Panc1 (cell line): ENCODE data around the gene ZNF254.

Source experiments
- POLR2AphosphoS5 ChIP-seq: IDR thresholded peaks from 2 replicates; pipeline ENCODE4 v1.6.1; 2012; ENCODE audit warnings: mild to moderate bottlenecking, low read depth, low read length, moderate library complexity
- SIN3A ChIP-seq: IDR thresholded peaks from 2 replicates; pipeline ENCODE4 v1.6.1; 2012; ENCODE audit warnings: low read depth, mild to moderate bottlenecking, low read length, moderate library complexity, borderline replicate concordance; ENCODE audit not compliant: insufficient read depth
- TF ChIP-seq, protein P1 (sequence below): fragments of 450-650 bp; IDR thresholded peaks from 2 replicates; pipeline ENCODE4 v1.5.1; 2017; ENCODE audit warnings: mild to moderate bottlenecking

DNA sequence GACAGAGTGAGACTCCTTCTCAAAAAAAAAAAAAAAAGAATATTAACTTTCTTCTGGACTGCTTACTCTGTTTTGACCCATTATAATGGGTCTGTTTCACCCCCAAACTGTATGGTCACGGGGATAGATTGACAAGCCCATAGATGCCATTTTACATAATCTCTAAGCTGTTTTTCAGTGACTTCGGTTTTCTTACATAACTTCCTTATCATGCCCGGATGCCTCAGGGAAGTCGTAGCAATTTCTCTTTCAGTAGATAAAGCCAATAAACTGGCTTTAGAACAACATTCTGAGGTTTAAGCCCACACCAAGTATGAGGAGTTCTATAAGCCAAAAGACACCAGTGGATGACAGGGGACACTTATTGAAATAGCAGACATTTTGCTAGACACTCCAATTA, 5.9 kb upstream of the ZNF254 start:
- TF ChIP-seq, protein P1, sequence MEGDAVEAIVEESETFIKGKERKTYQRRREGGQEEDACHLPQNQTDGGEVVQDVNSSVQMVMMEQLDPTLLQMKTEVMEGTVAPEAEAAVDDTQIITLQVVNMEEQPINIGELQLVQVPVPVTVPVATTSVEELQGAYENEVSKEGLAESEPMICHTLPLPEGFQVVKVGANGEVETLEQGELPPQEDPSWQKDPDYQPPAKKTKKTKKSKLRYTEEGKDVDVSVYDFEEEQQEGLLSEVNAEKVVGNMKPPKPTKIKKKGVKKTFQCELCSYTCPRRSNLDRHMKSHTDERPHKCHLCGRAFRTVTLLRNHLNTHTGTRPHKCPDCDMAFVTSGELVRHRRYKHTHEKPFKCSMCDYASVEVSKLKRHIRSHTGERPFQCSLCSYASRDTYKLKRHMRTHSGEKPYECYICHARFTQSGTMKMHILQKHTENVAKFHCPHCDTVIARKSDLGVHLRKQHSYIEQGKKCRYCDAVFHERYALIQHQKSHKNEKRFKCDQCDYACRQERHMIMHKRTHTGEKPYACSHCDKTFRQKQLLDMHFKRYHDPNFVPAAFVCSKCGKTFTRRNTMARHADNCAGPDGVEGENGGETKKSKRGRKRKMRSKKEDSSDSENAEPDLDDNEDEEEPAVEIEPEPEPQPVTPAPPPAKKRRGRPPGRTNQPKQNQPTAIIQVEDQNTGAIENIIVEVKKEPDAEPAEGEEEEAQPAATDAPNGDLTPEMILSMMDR: no peak
- TF ChIP-seq POLR2AphosphoS5 (no peak), SIN3A (no peak)
